Endothelial cell of umbilical vein (primary cell): Measurements from ENCODE around the gene CRELD1. TPM values are rescaled to one million over a fixed set of nuclear protein-coding genes. Genes with fewer than 3 reads are reported as not detected.

Source experiments
- BruUV-seq: library from RNA; stranded (reverse); fragments of 400-500 nt; replicated peaks from 2 replicates; lab custom pipeline; 2021; lab: Mats Ljungman, UMichigan
- CTCF ChIA-PET: fragments of 300-600, 350-600 bp; sonication (Branson Sonifier 250); formaldehyde crosslinking; loops from one replicate; lab custom pipeline; 2021; ENCODE audit warnings: antibody characterized with exemption, inconsistent platforms; lab: Charles Lee
- POLR2A ChIA-PET: fragments of 300-600, 350-600 bp; sonication (Branson Sonifier 250); formaldehyde crosslinking; loops from one replicate; lab custom pipeline; 2021; ENCODE audit warnings: antibody characterized with exemption, inconsistent platforms; lab: Charles Lee
- DNase-seq: peaks from one replicate; pipeline ENCODE4 v3.0.0-alpha.2; 2011; ENCODE audit warnings: low read depth, low spot score
- FAIRE-seq: peaks from 2 replicates; lab custom pipeline; 2011; peaks lifted over from hg19 to GRCh38; lab: Jason Lieb, UNC
- H2AFZ ChIP-seq: 2 replicates; pipeline ENCODE4 v1.6.0; 2012; ENCODE audit warnings: low read depth, low read length, control low read depth, inconsistent platforms
- H3K27ac ChIP-seq: 2 replicates; pipeline ENCODE4 v1.5.1; 2011; ENCODE audit warnings: low read depth, mild to moderate bottlenecking, control low read depth, low read length, moderate library complexity; ENCODE audit not compliant: insufficient read depth
- H3K27me3 ChIP-seq, 2 experiments: 2 replicates each; pipeline versions ENCODE4 v1.6.0 to v1.6.1; 2011; ENCODE audit warnings: low read length in 2 of 2, mixed read lengths in 1 of 2; ENCODE audit not compliant: control insufficient read depth in 2 of 2, insufficient read depth in 2 of 2
- H3K36me3 ChIP-seq, 2 experiments: 2 replicates in 1 of 2; 3 replicates in 1 of 2; pipeline ENCODE4 v1.5.1; 2011; ENCODE audit warnings: low read length in 2 of 2, mild to moderate bottlenecking in 1 of 2, moderate library complexity in 1 of 2; ENCODE audit not compliant: control insufficient read depth in 2 of 2, insufficient read depth in 2 of 2; ENCODE audit errors: extremely low read depth in 1 of 2
- H3K4me1 ChIP-seq: 3 replicates; pipeline ENCODE4 v1.5.1; 2011; ENCODE audit warnings: mild to moderate bottlenecking, low read length; ENCODE audit not compliant: control insufficient read depth, insufficient read depth; ENCODE audit errors: extremely low read depth
- H3K4me2 ChIP-seq: 2 replicates; pipeline ENCODE4 v1.6.1; 2011; ENCODE audit warnings: low read length, control low read depth, mixed read lengths; ENCODE audit not compliant: insufficient read depth
- H3K4me3 ChIP-seq, 3 experiments: fragments of 200-600 bp in 1 of 3; sonication (generic), shearing (Covaris generic) in 1 of 3; replicated peaks in 1 of 3; 2 replicates each; pipeline ENCODE4 v1.5.1; 2011 to 2016; ENCODE audit warnings: control low read depth in 3 of 3, low read length in 3 of 3, mild to moderate bottlenecking in 2 of 3, inconsistent platforms in 1 of 3, low read depth in 1 of 3, moderate library complexity in 1 of 3; ENCODE audit not compliant: insufficient read depth in 1 of 3
- H3K79me2 ChIP-seq: 2 replicates; pipeline ENCODE4 v1.6.0; 2012; ENCODE audit warnings: low read length, inconsistent platforms; ENCODE audit not compliant: control insufficient read depth, insufficient read depth
- H3K9ac ChIP-seq: replicated peaks from 2 replicates; pipeline ENCODE3; 2011; ENCODE audit warnings: low read length, control low read depth; ENCODE audit not compliant: insufficient read depth; ENCODE audit errors: extremely low read depth
- H3K9me1 ChIP-seq: replicated peaks from 3 replicates; pipeline ENCODE4 v1.6.0; 2011; ENCODE audit warnings: mild to moderate bottlenecking, low read length; ENCODE audit not compliant: control insufficient read depth, insufficient read depth; ENCODE audit errors: extremely low read depth
- H3K9me3 ChIP-seq: replicated peaks from 2 replicates; pipeline ENCODE4 v1.5.1; 2012; ENCODE audit warnings: low read length, inconsistent platforms; ENCODE audit not compliant: control insufficient read depth, insufficient read depth
- H4K20me1 ChIP-seq: replicated peaks from 2 replicates; pipeline ENCODE3; 2011; ENCODE audit warnings: mild to moderate bottlenecking, low read length; ENCODE audit not compliant: control insufficient read depth, insufficient read depth; ENCODE audit errors: extremely low read depth
- CTCF ChIP-seq, 2 donors: IDR thresholded peaks; 1 replicate in 1 of 2; 2 replicates in 1 of 2; pipeline ENCODE4 v1.5.1; 2011; ENCODE audit warnings: low read length in 2 of 2, mild to moderate bottlenecking in 2 of 2, moderate library complexity in 2 of 2, control low read depth in 1 of 2, inconsistent platforms in 1 of 2, low read depth in 1 of 2; ENCODE audit not compliant: insufficient read depth in 1 of 2; ENCODE audit errors: extremely low read depth in 1 of 2
- EZH2 ChIP-seq: IDR thresholded peaks from 2 replicates; pipeline ENCODE4 v1.6.1; 2012; ENCODE audit warnings: borderline replicate concordance, low read depth, mild to moderate bottlenecking, moderate library complexity, low read length, inconsistent platforms; ENCODE audit not compliant: severe bottlenecking
- FOS ChIP-seq: IDR thresholded peaks from 2 replicates; pipeline ENCODE4 v1.6.1; 2011; ENCODE audit warnings: mild to moderate bottlenecking, low read length, moderate library complexity, borderline replicate concordance; ENCODE audit not compliant: insufficient read depth
- GATA2 ChIP-seq: IDR thresholded peaks from 2 replicates; pipeline ENCODE4 v1.7.0; 2011; ENCODE audit warnings: low read depth, mild to moderate bottlenecking, moderate library complexity, mixed read lengths, low read length; ENCODE audit not compliant: insufficient read length, insufficient read depth
- JUN ChIP-seq: IDR thresholded peaks from 2 replicates; pipeline ENCODE4 v1.6.1; 2011; ENCODE audit warnings: borderline replicate concordance, low read depth; ENCODE audit not compliant: insufficient read length, insufficient read depth
- MYC ChIP-seq: IDR thresholded peaks from one replicate; pipeline ENCODE4 v1.6.1; 2011; ENCODE audit warnings: mild to moderate bottlenecking, low read depth, low read length
- POLR2A ChIP-seq: IDR thresholded peaks from 2 replicates; pipeline ENCODE4 v1.6.1; 2012; ENCODE audit warnings: low read depth, mild to moderate bottlenecking, control low read depth, low read length
- POLR2AphosphoS5 ChIP-seq: IDR thresholded peaks from 2 replicates; pipeline ENCODE4 v1.6.1; 2012; ENCODE audit warnings: low read depth, mild to moderate bottlenecking, control low read depth, low read length, moderate library complexity; ENCODE audit not compliant: insufficient read depth
- dilution Hi-C: fragments of 300-500 bp; cut with MboI; formaldehyde crosslinking; loops from one replicate; pipeline ENCODE4 v1.15.0; 2019; ENCODE audit warnings: low sequenced_read_pairs; ENCODE audit not compliant: extremely low pct_ligation_motif_present
- intact Hi-C: fragments of 100-400 bp; cut with micrococcal nuclease; formaldehyde crosslinking; loops from one replicate; pipeline ENCODE4 v1.10.0; 2022
- polyA plus RNA-seq, 4 experiments: library from polyadenylated mRNA; depleted of rRNA in 3 of 4; stranded (reverse) in 3 of 4; unstranded in 1 of 4; fragments of >200 nt; gene quantifications; 2 replicates each; pipeline versions ENCODE4 v1.2.1 to v1.2.3, GENCODE V29; 2011 to 2012; ENCODE audit warnings: missing spikeins in 1 of 4
- total RNA-seq: library from RNA; stranded (reverse); gene quantifications from 2 replicates; pipeline ENCODE4 v1.2.3, GENCODE V29; 2021
- TF ChIP-seq, protein P1 (sequence below): IDR thresholded peaks from 2 replicates; pipeline ENCODE4 v1.6.1; 2011; ENCODE audit not compliant: insufficient read depth, insufficient read length

The CRELD1 gene
- total and polyA plus RNA-seq, 2 donors (not counting 3 experiments of a cell fraction or from before 2014, with no cell fraction given) = 21.6 to 43.9 TPM

GRCh38 chr3:9942934-9943690, 9.5 kb downstream of the CRELD1 start:
- POLR2A ChIA-PET = no interaction called here

More at GRCh38 chr3:9942934-9943690, 9.5 kb downstream of the CRELD1 start:
- intact Hi-C loops = no loop called here
- Histone ChIP-seq H3K9me3 (no peaks in the 10 kb centered on the region), H3K27ac (no peak overlapping the region), H3K9me1 (no peaks in the 10 kb centered on the region), H3K4me3 (no peak overlapping the region), H3K4me2 (no peak overlapping the region), H2AFZ (no peak overlapping the region), H3K27me3 (no peaks in the 10 kb centered on the region), H4K20me1 (no peaks in the 10 kb centered on the region), H3K79me2 (no peaks in the 10 kb centered on the region), H3K4me1 (peaks cover 3% of the 10 kb centered on the region), H3K9ac (no peak overlapping the region), H3K36me3 (peaks cover 0 to 3% of the 10 kb centered on the region in 2 experiments)
- CTCF ChIA-PET = interaction anchor here (0.6 to 2.3 kb wide), 4 partner anchors 10 to 94 kb away, joined by 3 to 12 read pairs (median 4); partner anchors contain the start of gene CRELD1
- FAIRE-seq = no peak
- dilution Hi-C loops = no loop called here
- no peak for DNase-seq
- TF ChIP-seq EZH2 (no peak), JUN (no peak), POLR2A (no peak), MYC (no peak), POLR2AphosphoS5 (no peak), GATA2 (no peak), CTCF (IDR thresholded peaks at IDR 0.05; ENCODE audit: extremely low read depth in 1 of 2, insufficient read depth in 1 of 2, low read depth in 1 of 2, low read length in 2 of 2) (no peak), FOS (no peak)
- TF ChIP-seq, protein P1, sequence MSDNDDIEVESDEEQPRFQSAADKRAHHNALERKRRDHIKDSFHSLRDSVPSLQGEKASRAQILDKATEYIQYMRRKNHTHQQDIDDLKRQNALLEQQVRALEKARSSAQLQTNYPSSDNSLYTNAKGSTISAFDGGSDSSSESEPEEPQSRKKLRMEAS = no peak
- BruUV-seq = no TSS peak
